GM19035 (cell line): Measurements from ENCODE around the gene UQCRH.
"Not testable (repeated sequence)": the region's sequence is repeated elsewhere in the genome, so short reads cannot be mapped to it uniquely, and the experiment has no call there.

ENCODE experiments used
- ATAC-seq: cut with Tn5 transposase; IDR thresholded peaks from one replicate; pipeline ENCODE4 v1.9.1; 2021; ENCODE audit not compliant: unreplicated experiment

UQCRH gene

DNA sequence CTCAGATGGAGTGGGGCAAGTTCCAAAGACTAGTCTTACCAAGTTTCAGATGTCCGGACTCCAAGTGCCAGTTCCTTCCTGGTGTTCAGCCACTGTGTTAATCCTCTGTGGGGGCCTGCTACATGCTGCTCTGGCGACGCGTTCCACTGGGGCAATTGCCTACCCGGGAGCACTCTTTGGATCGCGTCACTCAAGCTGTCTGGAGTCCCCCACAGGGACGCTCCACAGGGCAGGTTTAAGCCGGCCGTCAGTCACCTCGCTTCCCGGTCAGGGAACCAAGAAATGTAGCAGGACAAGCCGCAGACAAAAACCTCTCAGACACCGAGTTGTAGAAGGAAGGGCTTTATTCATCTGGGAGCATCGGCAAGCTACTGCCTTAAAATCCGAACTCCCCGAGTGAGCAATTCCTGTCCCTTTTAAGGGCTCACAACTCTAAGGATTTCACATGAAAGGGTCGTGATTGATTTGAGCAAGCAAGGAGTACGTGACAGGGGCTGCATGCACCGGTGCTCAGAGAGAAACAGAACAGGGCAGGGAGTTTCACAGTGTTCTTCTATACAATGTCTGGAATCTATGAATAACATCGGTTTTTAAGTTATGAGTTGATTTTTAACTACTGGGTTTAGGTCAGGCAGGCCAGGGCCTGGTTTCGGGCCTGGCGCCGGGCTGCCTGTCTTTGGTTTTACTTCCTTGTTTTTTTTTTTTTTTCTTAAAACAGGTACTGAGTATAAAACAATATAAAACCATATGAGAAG is 28.5 kb downstream of the UQCRH start:
- not testable (repeated sequence) for ATAC-seq

DNA sequence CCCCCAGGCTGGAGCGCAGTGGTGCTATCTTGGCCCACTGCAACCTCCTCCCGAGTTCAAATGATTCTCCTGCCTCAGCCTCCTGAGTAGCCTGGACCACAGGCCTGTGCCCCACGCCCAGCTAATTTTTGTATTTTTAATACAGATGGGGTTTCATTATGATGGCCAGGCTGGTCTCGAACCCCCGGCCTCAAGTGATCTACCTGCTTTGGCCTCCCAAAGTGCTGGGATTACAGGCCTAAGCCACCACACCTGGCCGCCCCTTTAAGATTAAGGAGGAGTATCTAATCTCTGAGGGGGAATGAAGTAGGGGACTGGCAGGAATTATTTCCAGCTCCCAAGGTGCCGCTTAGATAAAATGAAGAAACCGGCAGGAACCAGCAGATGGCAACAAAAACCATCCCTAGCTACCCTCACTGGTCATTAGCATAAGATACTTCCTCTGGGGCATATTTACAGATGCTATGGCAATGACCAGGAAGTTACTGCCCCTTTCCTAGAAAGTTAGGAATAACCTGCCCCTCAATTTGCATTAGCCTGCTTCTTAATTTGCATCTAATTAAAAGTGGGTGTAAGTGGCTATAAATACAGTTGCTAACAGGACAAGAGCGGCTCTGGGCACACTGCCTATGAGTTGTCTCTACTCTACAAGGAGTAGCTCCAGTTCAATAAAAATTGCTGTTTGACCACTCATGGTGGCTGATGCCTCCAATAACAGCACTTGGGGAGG is 30.0 kb downstream of the UQCRH start:
- ATAC-seq, result peak; percentile 54

GRCh38 chr1:46334030-46334384 is 30.5 kb downstream of the UQCRH start:
- peak; percentile 5 for ATAC-seq

- ATAC-seq, result no peak
These were observed 31.6 kb downstream of the UQCRH start for GRCh38 chr1:46335081-46335480.

- ATAC-seq, result not testable (repeated sequence)
These were observed 33.9 kb downstream of the UQCRH start for GRCh38 chr1:46337409-46337808.

DNA sequence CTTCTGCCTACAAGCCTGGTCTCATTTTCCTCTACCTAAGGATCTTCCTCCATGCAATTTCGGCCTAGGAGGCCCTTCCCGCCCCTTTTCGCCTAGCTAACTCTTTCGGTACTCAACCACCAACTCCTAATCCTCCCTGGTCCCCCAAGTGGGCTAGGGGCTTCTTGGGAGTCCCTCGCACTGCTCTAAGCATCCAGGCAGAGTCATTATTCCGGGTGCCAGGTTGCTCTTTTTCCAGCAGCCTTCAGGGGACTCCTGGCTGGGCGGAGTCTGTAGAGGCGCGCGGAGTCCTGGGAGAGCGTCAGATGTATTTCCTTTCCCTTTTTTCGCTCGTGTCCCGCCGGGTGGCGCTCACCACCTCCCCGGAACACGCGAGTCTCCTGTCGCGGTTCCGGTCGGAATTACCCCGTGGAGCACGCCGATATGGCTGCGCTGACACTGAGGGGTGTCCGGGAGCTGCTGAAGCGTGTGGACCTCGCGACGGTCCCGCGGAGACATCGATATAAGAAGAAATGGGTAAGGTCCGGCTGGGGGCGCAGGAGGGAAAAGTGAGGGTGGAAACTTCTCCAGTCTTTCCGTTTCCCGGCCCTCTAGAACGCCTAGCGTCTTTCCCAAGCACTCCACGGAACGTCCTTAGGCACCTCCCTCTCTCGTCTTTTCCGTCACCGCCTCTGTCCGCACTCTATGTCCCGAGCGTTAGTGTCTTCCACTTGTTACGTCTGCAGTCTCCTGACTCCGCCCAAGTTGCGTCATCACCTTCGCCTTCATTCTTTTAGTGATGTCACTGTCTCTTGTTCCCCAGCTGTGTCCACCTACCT is 37.1 kb downstream of the UQCRH start, which contains the start of gene NSUN4:
NSUN4 (plus strand) TSS at position 404 of the 818 bp plus-strand sequence; CDS start at position 424, 20 bp downstream.
- peak; percentile 74 for ATAC-seq

- ATAC-seq, result no peak
These were observed 38.0 kb downstream of the UQCRH start for GRCh38 chr1:46341222-46342083.

- no peak for ATAC-seq
These were observed 38.7 kb downstream of the UQCRH start for GRCh38 chr1:46342084-46342656.

- no peak for ATAC-seq
These were observed 39.3 kb downstream of the UQCRH start for GRCh38 chr1:46342677-46343350.

- no peak for ATAC-seq
These were observed 39.8 kb downstream of the UQCRH start for GRCh38 chr1:46343351-46343695.

DNA sequence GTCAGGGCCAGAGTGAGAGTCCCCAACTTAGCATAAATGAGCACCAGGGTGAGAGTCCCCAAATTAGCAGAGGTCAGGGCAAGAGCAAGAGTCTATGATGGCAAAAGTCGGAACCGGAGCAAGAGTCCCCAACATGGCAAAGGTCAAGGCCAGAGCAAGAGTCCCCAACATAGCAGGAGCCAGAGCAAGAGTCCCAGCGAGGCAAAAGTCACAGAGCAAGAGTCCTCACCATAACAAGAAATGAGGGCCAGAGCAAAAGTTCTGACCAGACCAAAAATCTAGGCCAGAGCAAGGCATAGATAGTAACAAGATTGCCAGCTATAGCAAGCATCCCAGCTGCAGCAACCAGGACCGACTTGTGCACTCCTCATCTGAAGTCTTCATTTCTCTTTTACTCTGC is 40.2 kb downstream of the UQCRH start:
- ATAC-seq, result no peak

DNA sequence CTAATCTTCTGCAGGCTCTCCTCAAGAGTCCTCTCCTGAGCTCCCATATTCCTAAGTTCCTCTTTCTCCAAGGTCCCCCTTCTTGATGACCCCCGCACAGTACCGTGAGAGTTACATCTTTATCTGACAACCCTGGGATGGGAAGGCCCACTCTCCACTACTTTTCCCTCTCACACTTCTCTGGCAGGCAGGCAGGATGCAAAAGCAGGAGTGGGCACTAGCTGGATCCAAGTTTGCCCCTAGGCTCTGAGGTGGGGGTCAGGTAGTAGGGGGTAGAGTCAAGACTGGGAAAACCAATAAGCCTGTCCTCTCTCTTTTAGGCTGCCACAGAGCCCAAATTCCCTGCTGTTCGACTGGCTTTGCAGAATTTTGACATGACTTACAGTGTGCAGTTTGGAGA is 41.0 kb downstream of the UQCRH start:
- no peak for ATAC-seq

DNA sequence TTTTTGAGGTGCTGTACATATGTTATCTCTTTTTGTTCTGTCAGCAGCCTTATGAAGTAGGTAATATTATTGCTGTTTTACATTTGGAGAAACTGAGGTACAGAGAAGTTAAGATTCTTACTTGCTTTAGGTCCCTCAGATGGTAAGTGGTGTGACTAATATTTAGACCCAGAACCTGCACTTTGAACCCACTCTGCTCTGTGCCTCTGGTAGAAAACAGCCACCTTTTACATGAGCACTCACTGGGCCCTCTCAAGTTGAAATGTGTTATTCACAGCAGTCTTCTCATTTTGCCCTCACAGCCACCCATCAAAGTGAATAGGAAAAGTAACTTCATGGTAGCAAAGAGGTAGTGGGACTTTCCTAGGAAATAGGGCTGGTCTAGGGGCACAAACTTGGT is 41.8 kb downstream of the UQCRH start:
- no peak for ATAC-seq

GRCh38 chr1:46352363-46352762 is 48.9 kb downstream of the UQCRH start:
- ATAC-seq, result no peak

- ATAC-seq, result not testable (repeated sequence)
These were observed 52.4 kb downstream of the UQCRH start for GRCh38 chr1:46355920-46356319.

GRCh38 chr1:46362158-46362557 is 58.7 kb downstream of the UQCRH start:
- ATAC-seq, result no peak

- no peak for ATAC-seq
These were observed 59.6 kb downstream of the UQCRH start for GRCh38 chr1:46363121-46363520.

DNA sequence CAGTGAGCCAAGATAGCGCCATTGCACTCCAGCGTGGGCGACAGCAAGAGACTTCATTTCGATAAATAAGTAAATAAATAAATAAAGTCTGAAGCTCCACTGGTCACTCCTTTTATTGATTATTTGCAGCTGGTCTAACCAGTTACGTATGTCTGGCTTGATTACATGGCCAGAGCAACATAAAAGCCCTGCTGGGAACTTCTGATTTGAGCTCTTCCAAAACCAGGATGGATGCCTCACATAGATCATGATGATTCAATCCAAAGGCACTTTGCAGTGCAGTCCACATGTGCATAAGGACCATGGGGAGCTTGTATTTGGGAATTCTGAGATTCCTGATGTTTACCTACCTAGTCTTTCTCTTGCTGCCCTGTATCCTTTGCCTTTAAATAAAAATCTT is 61.1 kb downstream of the UQCRH start:
- ATAC-seq, result no peak

GRCh38 chr1:46365796-46366195 is 62.3 kb downstream of the UQCRH start:
- ATAC-seq, result not testable (repeated sequence)
